GM18526 (cell line): Measurements from ENCODE around the gene SAMD1.

Source experiments
- POLR2A ChIP-seq: IDR thresholded peaks from 3 replicates; pipeline ENCODE4 v1.6.1; 2011; ENCODE audit not compliant: insufficient read length; ENCODE audit errors: extremely low read depth

SAMD1 gene

GRCh38 chr19:14101003-14101545 is 10.5 kb upstream of the SAMD1 start:
- TF ChIP-seq POLR2A: no peak

GRCh38 chr19:14097532-14098151 is 7.1 kb upstream of the SAMD1 start:
- no peak for TF ChIP-seq POLR2A

- no peak for TF ChIP-seq POLR2A
These were observed 5.9 kb upstream of the SAMD1 start for GRCh38 chr19:14096272-14096992.

GRCh38 chr19:14094854-14095253 is 4.3 kb upstream of the SAMD1 start:
- TF ChIP-seq POLR2A: no peak

- TF ChIP-seq POLR2A: no peak
These were observed 2.7 kb upstream of the SAMD1 start for GRCh38 chr19:14093117-14093823.

GRCh38 chr19:14091813-14092462 is 1.4 kb upstream of the SAMD1 start:
- no peak for TF ChIP-seq POLR2A

- peak; percentile 72 for TF ChIP-seq POLR2A
These were observed 696 bp upstream of the SAMD1 start for GRCh38 chr19:14091081-14091812.

GRCh38 chr19:14089662-14090508 is 666 bp downstream of the SAMD1 start:
- TF ChIP-seq POLR2A: no peak

- TF ChIP-seq POLR2A: no peak
These were observed 1.2 kb downstream of the SAMD1 start for GRCh38 chr19:14089412-14089661.

GRCh38 chr19:14088634-14089411 is 1.7 kb downstream of the SAMD1 start:
- TF ChIP-seq POLR2A: no peak

- TF ChIP-seq POLR2A: no peak
These were observed 4.5 kb downstream of the SAMD1 start for GRCh38 chr19:14086098-14086497.

GRCh38 chr19:14085309-14085995 is 5.1 kb downstream of the SAMD1 start, which contains the start of gene C19orf67:
C19orf67 (minus strand) TSS chr19:14085783; CDS start chr19:14085627, 156 bp downstream.
- no peak for TF ChIP-seq POLR2A

- no peak for TF ChIP-seq POLR2A
These were observed 7.9 kb downstream of the SAMD1 start for GRCh38 chr19:14082675-14082960.
